ENCODE measurements around the gene UBE2G2.

- TF ChIP-seq CTCF (IDR thresholded peaks at IDR 0.05): no peak
- no peak for TF ChIP-seq POLR2A (IDR thresholded peaks at IDR 0.05)
- TF ChIP-seq POLR2AphosphoS5 (IDR thresholded peaks at IDR 0.05): no peak
- TF ChIP-seq EP300 (IDR thresholded peaks at IDR 0.05; ENCODE audit: low read depth): no peak
Measured at GRCh38 chr21:44758141-44758561, 43.5 kb downstream of the UBE2G2 start.
